HG03457 (cell line): ENCODE results near the gene CDRT4.
"Not testable (repeated sequence)": the region's sequence is repeated elsewhere in the genome, so short reads cannot be mapped to it uniquely, and the experiment has no call there.

ENCODE experiments used
- ATAC-seq: cut with Tn5 transposase; IDR thresholded peaks from one replicate; pipeline ENCODE4 v1.9.1; 2021; ENCODE audit warnings: moderate number of reproducible peaks; ENCODE audit not compliant: unreplicated experiment

CDRT4 gene

GRCh38 chr17:15467592-15467991, at the start of gene CDRT4:
TSS of gene CDRT4 (minus strand) at chr17:15467621. CDS start at chr17:15440238, 27,383 bp downstream.
- no peak for ATAC-seq

- no peak for ATAC-seq
Observed at GRCh38 chr17:15516150-15516549, 48.7 kb upstream of the CDRT4 start.

DNA sequence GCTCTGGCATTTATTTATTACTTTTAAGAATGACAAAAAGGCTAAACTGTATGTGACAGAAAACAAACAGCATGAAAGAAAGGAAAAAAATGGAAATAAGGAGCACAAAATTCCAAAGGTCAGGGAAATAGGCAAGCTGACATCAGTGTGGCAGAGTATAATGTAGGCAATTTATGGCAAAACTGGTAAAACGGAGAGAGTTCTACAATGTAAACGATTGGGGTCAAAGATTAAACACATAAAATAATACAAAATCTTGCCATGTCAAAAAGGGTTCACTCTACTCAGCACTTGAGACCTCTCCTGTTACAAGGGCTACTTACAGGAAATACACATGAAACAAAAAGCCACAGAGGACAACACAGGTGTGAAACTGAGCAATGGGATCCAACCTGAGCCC, 47.0 kb upstream of the CDRT4 start:
- no peak for ATAC-seq

DNA sequence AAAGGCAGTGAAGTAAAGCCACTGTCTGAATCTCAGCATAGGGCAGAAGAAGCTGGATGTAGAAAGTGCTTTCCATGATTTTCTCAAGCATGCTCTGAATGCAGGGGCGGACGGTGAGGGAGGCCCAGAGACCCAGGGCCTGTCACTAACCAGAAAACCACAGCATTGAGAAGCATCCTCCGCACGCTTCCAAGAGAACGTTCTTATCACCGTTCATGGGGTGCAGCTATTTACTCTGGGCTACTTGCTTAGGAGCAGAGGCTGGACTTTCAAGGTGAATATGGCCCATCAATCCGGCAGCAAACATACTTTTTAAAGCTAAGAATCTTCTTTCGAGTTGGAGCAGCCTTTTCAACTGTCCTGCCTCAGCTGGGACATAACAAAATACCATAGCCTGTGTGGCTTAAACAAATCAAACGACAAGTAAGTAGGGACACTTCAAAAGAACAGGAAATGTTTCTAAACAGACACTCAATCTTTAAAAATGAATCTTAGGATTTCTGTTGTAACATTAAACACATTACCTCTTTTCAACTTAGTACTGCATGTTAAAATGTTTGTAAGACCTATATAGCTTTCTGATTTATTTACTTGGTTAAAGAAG, 46.5 kb upstream of the CDRT4 start:
- no peak for ATAC-seq

- no peak for ATAC-seq
Observed at GRCh38 chr17:15513058-15513791, 45.8 kb upstream of the CDRT4 start.

DNA sequence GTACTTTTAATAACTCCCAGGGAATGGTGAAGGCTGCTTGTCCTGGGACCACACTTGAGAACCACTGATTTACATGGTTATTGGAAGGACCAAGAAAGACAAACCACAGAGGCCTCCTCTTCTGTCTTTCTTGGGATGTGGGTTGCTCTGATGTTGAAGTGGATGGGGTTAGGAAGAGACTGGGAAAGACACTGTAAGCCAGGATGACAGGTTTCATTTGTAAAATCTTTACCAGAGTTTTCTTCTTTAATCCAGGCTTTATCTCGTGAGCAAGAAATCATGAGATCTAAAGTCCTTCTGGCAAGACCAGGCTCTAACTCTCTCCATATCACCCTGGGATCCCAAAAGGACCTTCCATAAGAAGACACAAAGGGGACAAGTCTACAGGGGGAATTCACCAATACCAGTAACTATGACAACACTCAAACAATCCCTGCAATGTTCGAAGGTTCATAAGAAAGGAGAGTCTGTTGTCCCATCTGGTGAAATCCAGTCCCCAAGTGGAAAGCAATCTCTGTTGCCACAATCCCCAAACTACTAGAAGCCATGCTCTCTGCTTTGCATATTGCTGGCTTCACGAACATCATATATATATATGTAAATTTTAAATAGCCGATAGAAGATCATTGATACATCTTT, 44.8 kb upstream of the CDRT4 start:
- ATAC-seq: no peak

DNA sequence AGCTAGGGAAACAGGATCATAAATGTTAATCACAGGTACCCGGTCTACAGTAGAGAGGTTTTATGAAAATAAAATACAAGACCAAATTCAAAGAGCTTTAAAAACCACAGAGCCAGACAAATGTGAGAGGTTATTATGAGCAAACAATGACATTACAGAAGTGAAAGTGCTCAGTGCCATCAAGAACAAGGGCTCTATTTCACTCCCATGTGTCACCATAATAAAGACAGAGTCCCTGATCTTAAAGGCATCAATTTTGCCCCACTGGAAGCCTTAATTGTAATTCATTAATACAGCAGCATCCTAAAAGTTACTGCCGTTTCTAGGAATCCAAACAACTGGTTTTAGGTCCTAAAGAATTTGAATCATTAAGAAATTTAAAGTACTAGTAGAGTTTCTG, 43.7 kb upstream of the CDRT4 start:
- ATAC-seq: no peak

DNA sequence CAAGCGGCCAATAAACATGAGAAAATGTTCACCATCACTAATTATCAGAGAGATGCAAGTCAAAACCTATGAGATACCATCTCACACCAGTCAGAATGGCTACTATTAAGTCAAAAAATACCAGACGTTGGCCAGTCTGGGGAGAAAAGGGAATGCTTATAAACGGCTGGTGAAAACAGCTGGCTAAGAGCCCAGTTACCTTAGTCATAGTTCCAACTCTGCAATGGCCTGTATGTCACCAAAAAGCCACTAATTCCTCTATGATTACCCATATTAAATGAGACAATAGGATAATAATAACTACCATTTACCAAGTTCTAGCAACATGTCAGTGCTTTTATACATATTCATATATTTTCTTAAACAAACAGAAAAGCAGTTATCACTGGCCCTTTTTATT, 42.9 kb upstream of the CDRT4 start:
- no peak for ATAC-seq

GRCh38 chr17:15509095-15509494, 41.7 kb upstream of the CDRT4 start:
- ATAC-seq: no peak

DNA sequence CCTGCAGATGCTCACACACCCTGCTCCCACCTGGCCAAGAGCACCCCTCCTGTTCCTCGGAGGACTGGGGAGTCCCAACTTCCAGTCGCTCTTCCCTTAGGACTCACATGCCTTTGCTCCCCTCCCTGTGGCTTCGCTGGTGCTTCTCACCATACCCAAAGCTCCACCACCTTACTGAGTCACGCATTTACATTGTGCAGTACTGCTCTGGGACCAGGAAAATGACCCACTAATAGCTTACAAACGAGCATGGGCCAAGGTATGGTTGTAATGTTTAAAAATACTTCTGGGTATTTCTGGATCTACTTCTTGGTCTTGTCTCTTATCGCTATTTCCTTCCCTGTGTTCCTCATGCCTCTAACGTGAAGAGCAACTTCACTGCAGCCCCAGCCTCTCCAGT, 41.0 kb upstream of the CDRT4 start:
- ATAC-seq: no peak

GRCh38 chr17:15507896-15508295, 40.5 kb upstream of the CDRT4 start:
- ATAC-seq: no peak

GRCh38 chr17:15507001-15507400, 39.6 kb upstream of the CDRT4 start:
- ATAC-seq: no peak

DNA sequence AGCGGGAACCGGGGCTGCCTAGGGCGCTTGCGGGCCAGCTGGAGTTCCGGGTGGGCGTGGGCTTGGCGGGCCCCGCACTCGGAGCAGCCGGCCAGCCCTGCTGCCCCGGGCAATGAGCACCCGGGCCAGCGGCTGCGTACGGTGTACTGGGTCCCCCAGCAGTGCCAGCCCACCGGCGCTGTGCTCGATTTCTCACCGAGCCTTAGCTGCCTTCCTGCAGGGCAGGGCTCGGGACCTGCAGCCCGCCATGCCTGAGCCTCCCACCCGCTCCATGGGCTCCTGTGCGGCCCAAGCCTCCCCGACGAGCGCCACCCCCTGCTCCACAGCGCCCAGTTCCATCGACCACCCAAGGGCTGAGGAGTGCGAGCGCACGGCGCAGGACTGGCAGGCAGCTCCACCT, 38.3 kb upstream of the CDRT4 start:
- not testable (repeated sequence) for ATAC-seq

DNA sequence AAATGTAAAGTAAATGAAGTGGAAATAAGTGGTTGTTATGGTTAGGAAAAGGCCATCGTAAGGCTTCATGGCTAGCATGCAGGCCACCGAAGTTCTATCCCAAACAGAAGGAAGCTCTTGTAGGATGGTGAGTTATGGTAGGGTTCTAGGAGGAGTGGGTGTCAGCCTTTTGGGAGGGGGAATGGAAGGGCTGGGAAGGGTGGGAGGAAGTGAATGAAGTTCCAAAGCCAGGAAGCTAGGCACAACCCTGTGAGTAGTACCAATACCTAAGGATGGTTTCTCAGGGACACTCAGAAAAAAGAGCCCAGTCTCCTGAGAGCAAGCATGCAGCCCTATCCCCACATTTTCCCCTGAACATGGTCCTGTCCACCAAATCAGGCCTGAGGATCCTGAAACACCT, 36.3 kb upstream of the CDRT4 start:
- no peak for ATAC-seq

GRCh38 chr17:15502369-15503112, 35.1 kb upstream of the CDRT4 start:
- peak; percentile 82 for ATAC-seq

- no peak for ATAC-seq
Observed at GRCh38 chr17:15501793-15502192, 34.4 kb upstream of the CDRT4 start.

- no peak for ATAC-seq
Observed at GRCh38 chr17:15501282-15501681, 33.9 kb upstream of the CDRT4 start.

DNA sequence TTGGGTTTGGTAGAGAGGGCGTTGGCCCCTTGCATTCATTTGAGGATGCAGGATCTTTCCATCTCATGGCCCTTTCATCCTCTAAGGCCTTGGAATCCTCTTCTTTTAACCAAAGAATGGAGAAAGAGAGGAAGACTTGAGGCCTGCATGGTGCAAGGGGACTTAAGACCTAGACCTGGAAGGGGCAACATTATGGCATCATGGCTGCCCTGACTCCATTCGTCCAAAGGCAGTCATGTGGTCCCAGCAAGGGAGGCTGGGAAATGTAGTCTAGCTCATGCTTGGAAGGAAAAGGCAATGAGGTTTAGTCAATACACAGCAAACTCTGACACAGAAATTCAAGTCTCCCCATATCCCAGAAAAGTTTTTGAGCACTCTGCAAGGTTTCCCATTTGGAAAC, 30.7 kb upstream of the CDRT4 start:
- no peak for ATAC-seq

- ATAC-seq: no peak
Observed at GRCh38 chr17:15496735-15497670, 29.6 kb upstream of the CDRT4 start.

- no peak for ATAC-seq
Observed at GRCh38 chr17:15494821-15495220, 27.4 kb upstream of the CDRT4 start.

- ATAC-seq: no peak
Observed at GRCh38 chr17:15493693-15494035, 26.2 kb upstream of the CDRT4 start.
